WERI-Rb-1 (cell line): Measurements from ENCODE around the gene PCNT.

Source experiments
- DNase-seq: peaks from one replicate; pipeline ENCODE4 v3.0.0-alpha.2; 2020
- H3K27ac ChIP-seq: fragments of 250-450 bp; sonication (Bioruptor Pico); 2 replicates; pipeline ENCODE4 v1.5.1; 2020; ENCODE audit warnings: mild to moderate bottlenecking, moderate library complexity
- H3K27me3 ChIP-seq: fragments of 250-450 bp; sonication (Bioruptor Pico); 2 replicates; pipeline ENCODE4 v1.5.1; 2021; ENCODE audit warnings: mild to moderate bottlenecking, low read depth, moderate library complexity; ENCODE audit not compliant: insufficient read depth, severe bottlenecking
- H3K36me3 ChIP-seq: fragments of 250-450 bp; sonication (Bioruptor Pico); 2 replicates; pipeline ENCODE4 v1.5.1; 2020; ENCODE audit warnings: mild to moderate bottlenecking, moderate library complexity
- H3K4me3 ChIP-seq: 2 replicates; pipeline ENCODE4 v1.5.1; 2011; ENCODE audit warnings: low read depth, mild to moderate bottlenecking, control low read depth, low read length
- H3K9me3 ChIP-seq: fragments of 250-450 bp; sonication (Bioruptor Pico); 2 replicates; pipeline ENCODE4 v1.5.1; 2021; ENCODE audit warnings: mild to moderate bottlenecking, moderate library complexity; ENCODE audit not compliant: severe bottlenecking
- CTCF ChIP-seq: IDR thresholded peaks from 2 replicates; pipeline ENCODE4 v1.5.1; 2011; ENCODE audit warnings: low read depth, mild to moderate bottlenecking, control low read depth, inconsistent platforms, low read length

The PCNT gene

GRCh38 chr21:46452710-46453109 lies 128.8 kb downstream of the PCNT start:
- Histone ChIP-seq H3K4me3 (no peak overlapping the region), H3K27me3 (no peaks in the 10 kb centered on the region), H3K27ac (no peak overlapping the region), H3K9me3 (peaks cover 9% of the 10 kb centered on the region), H3K36me3 (peaks cover 27% of the 10 kb centered on the region)
- TF ChIP-seq CTCF = no peak
- no peak for DNase-seq

DNA sequence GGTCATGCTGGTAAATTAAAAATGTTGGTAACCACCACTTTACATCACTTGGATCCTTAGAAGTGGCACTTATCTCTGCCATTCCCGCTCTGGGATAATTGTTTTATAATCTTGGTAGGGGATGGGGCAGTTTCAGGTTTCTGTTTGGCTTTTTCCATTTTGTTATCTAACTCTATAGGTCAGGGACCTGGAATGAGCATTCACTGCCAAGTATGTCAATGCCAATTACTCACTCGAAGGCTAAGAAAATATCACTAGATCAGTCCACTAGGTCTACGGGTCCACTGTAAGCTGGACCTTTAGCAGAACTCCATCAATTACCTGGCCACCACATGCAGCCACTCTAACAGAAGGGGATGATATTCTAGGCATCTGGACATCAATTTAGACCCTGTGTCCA lies 130.2 kb downstream of the PCNT start:
- no peak for DNase-seq
- TF ChIP-seq CTCF = no peak
- Histone ChIP-seq H3K36me3 (peaks cover 18% of the 10 kb centered on the region), H3K4me3 (no peak overlapping the region), H3K9me3 (no peaks in the 10 kb centered on the region), H3K27me3 (no peaks in the 10 kb centered on the region), H3K27ac (no peak overlapping the region)

DNA sequence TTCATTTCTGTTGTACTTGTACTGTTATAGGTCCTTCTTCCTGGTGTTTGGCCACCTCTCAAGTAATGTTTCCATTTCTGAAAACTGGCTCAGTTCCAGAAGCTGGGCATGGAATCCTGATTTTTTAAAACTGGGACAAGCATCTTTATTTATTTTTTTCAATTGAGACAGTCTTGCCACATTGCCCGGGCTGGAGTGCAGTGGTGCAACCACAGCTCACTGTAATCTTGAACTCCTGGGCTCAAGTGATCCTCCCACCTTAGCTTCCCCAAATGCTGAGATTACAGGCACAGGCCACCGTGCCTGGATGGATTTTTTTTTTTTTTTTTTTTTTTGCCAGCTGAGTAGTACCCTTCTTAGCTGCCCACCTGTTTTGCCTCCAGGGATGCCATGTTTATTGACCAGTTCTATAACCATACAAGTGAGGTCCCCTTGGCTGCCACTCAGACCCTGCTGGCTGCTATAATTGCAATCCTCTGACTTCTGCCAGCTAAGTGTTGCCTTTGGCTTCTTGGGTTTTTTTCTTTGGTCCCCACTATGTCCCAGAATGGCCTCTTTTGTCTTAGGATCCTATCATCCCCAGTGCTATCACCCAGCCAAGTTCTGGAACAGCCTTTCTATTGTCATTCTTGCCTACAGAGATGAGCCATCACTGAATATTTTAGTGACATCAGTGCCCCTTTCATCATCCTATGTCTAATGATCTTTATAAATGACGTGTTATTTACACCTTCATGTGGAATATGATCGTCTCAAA lies 130.9 kb downstream of the PCNT start:
- Histone ChIP-seq H3K4me3 (no peak overlapping the region), H3K9me3 (no peaks in the 10 kb centered on the region), H3K36me3 (peaks cover 18% of the 10 kb centered on the region), H3K27me3 (no peaks in the 10 kb centered on the region), H3K27ac (no peak overlapping the region)
- no peak for DNase-seq
- no peak for TF ChIP-seq CTCF

DNA sequence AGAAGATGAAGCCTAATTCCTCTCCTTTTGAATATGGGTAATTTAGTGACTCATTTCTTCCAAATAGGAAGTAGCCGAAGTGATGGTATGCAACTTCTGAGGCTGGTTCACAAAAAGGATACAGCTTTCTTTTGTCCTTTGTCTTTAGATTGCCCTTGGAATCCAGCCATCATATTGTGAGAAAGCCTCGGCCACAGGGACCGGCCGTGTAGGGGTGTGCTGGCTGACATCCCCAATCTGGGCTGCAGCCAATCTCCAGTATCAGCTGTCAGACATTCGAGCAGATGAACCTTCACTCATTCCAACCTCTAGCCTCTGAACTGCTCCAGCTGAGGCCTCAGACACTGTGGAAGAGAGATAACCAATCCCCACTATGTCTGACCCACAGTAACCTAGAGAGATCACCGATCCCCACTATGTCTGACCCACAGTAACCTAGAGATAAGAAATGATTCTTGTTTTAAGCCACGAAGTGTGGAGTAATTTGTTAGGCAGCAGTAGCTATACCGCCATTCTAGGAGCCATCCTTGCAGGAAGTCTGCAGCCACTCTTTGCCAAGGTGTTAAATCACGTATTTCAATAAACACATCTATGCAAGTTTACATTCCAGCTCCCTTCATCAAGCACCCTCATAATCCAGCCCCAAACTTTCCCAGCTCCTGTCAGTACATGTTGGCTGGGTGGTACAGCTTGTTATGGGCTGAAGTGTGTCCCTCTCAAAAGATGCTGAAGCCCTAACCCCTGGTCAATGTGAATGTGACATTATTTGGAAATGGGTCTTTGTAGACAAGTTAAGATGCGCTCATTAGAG lies 131.8 kb downstream of the PCNT start:
- Histone ChIP-seq H3K36me3 (peaks cover 18% of the 10 kb centered on the region), H3K9me3 (no peaks in the 10 kb centered on the region), H3K27ac (no peak overlapping the region)

GRCh38 chr21:46456750-46457149 lies 132.8 kb downstream of the PCNT start:
- TF ChIP-seq CTCF = no peak
- H3K36me3 ChIP-seq = peaks cover 20% of the 10 kb centered on the region

More for the DNA sequence above, 131.8 kb downstream of the PCNT start:
- no peak for DNase-seq
- no peak for TF ChIP-seq CTCF
- Histone ChIP-seq H3K4me3 (no peak overlapping the region), H3K27me3 (no peaks in the 10 kb centered on the region)

More at GRCh38 chr21:46456750-46457149, 132.8 kb downstream of the PCNT start:
- H3K9me3 ChIP-seq = no peaks in the 10 kb centered on the region
- DNase-seq = no peak
- no peak overlapping the region for H3K4me3 ChIP-seq
- H3K27ac ChIP-seq = no peak overlapping the region
- H3K27me3 ChIP-seq = no peaks in the 10 kb centered on the region
